GM12892 (cell line): ENCODE measurements around the gene ZER1.

Experiments
- POLR2A ChIP-seq: IDR thresholded peaks from 2 replicates; pipeline ENCODE4 v1.6.1; 2011; ENCODE audit warnings: low read depth, low read length, control low read depth
- TAF1 ChIP-seq: IDR thresholded peaks from 2 replicates; pipeline ENCODE4 v1.6.1; 2011; ENCODE audit warnings: low read depth, mild to moderate bottlenecking, control low read depth, low read length, borderline replicate concordance

GRCh38 chr9:128781187-128782070, 9.7 kb upstream of the ZER1 start:
- TF ChIP-seq POLR2A (no peak), TAF1 (no peak)
